WI38 (cell line): ENCODE measurements around the gene CCL8.

ENCODE experiments used
- H3K4me3 ChIP-seq: 2 replicates; pipeline ENCODE4 v1.5.1; 2011; ENCODE audit warnings: low read depth, mild to moderate bottlenecking, control low read depth, low read length
- TF ChIP-seq, protein P1 (sequence below): IDR thresholded peaks from 2 replicates; pipeline ENCODE4 v1.5.1; 2012; ENCODE audit warnings: low read depth, mild to moderate bottlenecking, control low read depth, low read length

CCL8 gene

GRCh38 chr17:34366010-34366409 lies 46.8 kb downstream of the CCL8 start:
- no peak overlapping the region for H3K4me3 ChIP-seq
- TF ChIP-seq, protein P1, sequence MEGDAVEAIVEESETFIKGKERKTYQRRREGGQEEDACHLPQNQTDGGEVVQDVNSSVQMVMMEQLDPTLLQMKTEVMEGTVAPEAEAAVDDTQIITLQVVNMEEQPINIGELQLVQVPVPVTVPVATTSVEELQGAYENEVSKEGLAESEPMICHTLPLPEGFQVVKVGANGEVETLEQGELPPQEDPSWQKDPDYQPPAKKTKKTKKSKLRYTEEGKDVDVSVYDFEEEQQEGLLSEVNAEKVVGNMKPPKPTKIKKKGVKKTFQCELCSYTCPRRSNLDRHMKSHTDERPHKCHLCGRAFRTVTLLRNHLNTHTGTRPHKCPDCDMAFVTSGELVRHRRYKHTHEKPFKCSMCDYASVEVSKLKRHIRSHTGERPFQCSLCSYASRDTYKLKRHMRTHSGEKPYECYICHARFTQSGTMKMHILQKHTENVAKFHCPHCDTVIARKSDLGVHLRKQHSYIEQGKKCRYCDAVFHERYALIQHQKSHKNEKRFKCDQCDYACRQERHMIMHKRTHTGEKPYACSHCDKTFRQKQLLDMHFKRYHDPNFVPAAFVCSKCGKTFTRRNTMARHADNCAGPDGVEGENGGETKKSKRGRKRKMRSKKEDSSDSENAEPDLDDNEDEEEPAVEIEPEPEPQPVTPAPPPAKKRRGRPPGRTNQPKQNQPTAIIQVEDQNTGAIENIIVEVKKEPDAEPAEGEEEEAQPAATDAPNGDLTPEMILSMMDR: no peak

- TF ChIP-seq, protein P1: no peak
- H3K4me3 ChIP-seq: no peak overlapping the region
These were observed 47.4 kb downstream of the CCL8 start for GRCh38 chr17:34366529-34367107.

DNA sequence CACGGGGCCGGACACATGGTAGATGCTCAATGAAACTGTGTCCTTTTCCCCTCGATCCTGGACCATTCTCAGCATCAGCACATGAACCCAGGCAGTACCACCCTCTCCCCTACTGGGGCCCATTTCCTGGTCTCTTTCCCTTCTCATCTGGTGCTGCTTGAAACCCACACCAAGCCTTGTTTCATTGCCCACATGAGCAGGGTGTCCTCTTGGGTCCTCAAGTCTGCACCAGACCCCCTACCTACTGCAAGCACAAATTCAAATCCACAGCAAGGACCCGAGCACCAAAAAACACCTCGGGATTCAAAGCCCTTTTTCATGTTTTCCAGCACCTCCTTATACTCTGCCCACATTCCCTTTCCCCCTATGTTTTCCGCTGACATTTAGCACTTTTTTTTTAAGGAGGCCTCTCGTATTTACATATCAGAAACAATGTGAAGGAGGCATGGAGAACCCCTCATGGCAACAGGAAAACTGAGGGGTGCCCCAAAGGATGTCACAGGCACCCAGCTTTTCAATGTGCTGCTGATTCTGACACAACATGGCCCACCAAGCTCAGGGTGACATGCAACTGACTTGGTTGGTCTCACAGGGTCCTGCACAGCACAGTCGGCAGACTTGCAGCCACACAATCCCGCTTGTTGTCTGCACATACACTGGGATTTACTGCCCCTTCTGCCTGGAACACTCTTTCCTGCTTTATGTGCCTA lies 48.4 kb downstream of the CCL8 start:
- TF ChIP-seq, protein P1: no peak
- H3K4me3 ChIP-seq: no peak overlapping the region

DNA sequence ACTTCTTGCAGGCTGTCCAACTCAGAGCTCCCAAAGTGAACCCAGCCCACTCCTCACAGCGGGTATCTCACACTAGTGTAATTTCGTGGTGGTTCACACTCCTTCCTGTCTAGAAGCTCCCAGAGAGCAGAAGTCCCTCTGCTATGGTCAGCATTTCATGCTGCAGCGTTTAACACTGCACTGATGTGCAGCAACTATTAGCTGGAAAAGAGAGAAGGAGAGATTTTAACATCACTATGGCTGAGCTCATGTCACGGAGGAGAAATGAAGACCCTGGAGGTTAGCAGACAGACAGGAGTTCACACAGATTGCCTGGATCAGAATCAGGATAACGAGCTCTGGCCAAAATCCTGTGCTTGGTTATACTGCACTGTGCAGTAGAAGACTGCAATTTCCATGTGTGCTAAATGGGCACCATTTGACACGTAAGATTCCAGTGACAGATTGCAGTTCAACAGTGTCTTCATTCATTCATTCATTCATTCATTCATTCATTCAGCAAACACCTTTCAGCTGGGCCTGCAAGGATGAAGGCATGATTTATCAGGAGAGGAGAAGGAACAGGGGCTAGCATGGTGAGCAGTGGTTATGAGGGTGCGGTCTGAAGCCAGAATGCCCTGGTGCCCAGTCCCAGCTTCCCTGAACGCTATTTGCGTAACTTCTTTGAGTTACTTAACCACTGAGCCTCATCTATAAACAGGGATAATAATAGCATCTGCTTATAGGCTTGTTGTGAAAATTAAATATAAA lies 49.1 kb downstream of the CCL8 start:
- TF ChIP-seq, protein P1: no peak
- no peak overlapping the region for H3K4me3 ChIP-seq

DNA sequence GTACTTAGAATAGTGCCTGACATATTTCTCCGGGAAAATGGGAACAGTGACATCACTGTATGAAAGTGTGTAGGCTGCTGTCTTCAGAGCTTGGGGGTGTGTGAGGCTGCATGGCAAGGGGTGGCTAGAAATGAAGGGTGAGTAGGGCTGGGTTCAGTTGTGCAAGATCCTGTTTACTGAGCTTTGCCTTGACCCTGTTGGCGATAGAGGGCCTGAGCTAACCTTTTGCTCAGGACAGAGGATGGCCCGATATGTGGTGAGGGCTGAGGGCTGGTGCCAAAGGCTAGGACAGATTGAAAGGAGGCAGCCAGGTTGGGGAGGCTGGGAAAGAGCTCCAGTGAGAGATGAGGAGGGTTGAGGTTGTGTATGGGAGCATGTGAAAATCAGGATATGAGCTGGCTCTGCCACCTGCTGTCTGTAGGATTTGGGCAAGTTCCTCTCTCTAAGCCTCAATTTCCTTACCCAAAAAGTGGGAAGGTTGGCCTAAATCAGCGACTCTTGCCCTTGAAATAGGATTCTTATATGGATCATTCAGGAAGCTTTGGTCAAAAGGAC lies 49.8 kb downstream of the CCL8 start:
- TF ChIP-seq, protein P1: no peak
- no peak overlapping the region for H3K4me3 ChIP-seq

DNA sequence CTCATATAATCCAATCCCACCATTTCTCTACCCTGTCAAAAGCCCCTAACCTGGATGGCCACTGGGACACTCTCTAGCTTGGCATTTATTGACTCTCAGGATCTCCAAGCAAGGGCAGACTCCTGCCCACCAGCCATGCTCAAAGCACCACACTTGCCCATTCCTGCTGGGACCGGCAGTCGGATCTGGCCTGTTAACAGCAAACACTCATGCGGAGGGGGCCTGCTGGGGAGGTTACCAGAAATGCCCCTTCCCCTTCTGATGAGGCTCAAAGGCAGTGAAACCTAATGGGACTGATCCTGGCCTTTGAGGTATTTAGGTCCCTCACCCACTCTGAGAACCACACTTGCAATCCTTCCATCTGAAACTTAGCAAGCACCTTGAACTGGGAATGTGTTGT lies 50.3 kb downstream of the CCL8 start:
- TF ChIP-seq, protein P1: no peak
- H3K4me3 ChIP-seq: no peak overlapping the region
